LHCN-M2 (cell line): ENCODE measurements around the gene ETV3L. TPM values are rescaled to one million over a fixed set of nuclear protein-coding genes. Genes with fewer than 3 reads are reported as not detected.
"Not testable (repeated sequence)": the region's sequence is repeated elsewhere in the genome, so short reads cannot be mapped to it uniquely, and the experiment has no call there.

Source experiments
- DNase-seq: peaks from one replicate; pipeline ENCODE4 v3.0.0-alpha.2; 2012; ENCODE audit warnings: low read depth
- total RNA-seq: library from RNA; depleted of rRNA; stranded (reverse); fragments of >200 nt; gene quantifications from 2 replicates; pipeline ENCODE4 v1.2.3, GENCODE V29; 2014; rRNA removed

ETV3L gene
- total RNA-seq, 1 experiment from 2014 or later, result not detected

DNA sequence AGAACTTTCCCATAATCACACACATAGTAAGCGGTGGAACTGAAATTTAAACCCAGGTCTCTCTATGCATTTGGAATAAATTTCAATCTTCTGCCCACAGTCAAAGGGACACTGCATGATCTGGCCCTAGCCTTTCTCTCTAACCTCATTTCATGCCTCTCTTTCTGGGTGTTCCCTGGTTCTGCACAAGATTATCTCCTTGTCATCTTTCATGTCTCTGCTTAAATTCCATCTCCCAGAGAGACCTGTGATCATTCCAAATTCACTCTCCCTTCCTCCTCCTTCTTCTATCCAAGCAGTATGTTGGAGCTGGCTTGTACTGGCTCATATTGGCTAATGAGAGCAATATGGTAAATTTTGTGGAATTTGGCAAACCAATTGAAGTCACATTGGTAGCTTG is 22.2 kb downstream of the ETV3L start:
- DNase-seq, result no peak

GRCh38 chr1:157073944-157074685 is 25.5 kb downstream of the ETV3L start:
- peak; percentile 80 for DNase-seq

- peak; percentile 95 for DNase-seq
Measured at GRCh38 chr1:157069601-157070000, 30.0 kb downstream of the ETV3L start.

DNA sequence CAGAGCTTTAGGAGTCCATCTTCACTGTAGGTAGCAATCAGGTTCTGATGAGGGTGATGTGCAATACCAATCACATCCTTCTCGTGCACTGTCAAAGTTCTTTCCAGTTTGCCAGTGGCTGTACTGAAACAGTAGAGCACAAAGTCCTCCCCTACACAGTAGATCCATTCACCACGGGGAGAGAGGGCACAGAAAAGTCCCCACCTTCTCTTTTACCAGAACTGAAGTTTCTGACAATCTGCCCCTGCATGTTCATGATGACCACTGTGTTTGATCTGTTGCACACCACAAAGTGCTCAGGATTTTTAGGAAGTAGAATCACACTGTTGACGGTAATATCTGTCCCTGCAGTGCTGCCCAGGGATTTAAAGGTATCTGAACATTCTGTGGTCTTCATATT is 40.4 kb downstream of the ETV3L start:
- not testable (repeated sequence) for DNase-seq

DNA sequence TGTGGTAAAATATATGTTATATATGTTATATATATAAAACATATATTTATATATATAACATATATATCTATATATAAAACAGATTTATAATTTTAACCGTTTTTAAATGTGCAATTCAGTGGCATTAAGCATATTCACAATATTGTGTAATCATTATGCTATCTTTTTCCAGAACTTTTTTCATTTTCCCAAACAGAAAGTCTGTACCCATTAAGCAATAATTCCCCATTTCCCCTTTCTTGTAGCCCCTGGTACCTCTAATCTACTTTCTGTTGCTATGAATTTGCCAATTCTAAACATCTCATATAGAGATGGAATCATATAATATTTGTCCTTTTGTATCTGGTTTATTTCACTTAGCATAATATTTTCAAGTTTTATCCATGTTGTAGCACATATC is 43.3 kb downstream of the ETV3L start:
- DNase-seq, result no peak

DNA sequence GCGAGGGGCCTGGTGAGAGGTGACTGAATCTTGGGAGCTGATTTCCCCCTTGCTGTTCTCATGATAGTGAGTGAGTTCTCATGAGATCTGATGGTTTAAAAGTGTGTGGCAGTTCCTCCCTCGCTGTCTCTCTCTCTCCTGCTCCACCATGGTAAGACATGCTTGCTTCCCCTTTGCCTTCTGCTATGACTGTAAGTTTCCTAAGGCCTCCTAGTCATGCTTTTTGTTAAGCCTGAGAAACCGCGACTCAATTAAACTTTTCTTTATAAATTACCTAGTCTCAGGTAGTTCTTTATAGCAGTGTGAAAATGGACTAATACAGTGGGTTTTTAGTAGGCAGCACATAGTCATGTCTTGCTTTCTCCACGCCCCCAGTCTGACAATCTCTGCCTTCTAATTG is 43.9 kb downstream of the ETV3L start:
- DNase-seq, result not testable (repeated sequence)

GRCh38 chr1:157050836-157051235 is 48.8 kb downstream of the ETV3L start:
- no peak for DNase-seq

DNA sequence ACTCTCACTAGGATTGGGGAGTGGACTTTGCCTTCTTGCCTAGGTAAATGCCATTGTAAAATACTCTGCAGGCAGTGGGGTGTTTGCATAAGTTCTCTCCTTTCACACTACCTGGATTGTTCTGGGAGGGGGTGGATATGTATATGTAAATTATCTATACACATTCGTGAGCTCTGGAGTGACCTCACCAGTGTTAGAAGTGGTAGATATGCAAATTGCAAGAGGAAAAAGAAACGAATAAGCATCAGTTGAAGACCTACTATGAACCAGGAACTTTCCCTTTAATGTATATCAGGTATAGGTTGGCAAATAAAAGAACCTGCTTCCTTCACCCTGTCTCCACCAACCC is 52.6 kb downstream of the ETV3L start:
- no peak for DNase-seq

DNA sequence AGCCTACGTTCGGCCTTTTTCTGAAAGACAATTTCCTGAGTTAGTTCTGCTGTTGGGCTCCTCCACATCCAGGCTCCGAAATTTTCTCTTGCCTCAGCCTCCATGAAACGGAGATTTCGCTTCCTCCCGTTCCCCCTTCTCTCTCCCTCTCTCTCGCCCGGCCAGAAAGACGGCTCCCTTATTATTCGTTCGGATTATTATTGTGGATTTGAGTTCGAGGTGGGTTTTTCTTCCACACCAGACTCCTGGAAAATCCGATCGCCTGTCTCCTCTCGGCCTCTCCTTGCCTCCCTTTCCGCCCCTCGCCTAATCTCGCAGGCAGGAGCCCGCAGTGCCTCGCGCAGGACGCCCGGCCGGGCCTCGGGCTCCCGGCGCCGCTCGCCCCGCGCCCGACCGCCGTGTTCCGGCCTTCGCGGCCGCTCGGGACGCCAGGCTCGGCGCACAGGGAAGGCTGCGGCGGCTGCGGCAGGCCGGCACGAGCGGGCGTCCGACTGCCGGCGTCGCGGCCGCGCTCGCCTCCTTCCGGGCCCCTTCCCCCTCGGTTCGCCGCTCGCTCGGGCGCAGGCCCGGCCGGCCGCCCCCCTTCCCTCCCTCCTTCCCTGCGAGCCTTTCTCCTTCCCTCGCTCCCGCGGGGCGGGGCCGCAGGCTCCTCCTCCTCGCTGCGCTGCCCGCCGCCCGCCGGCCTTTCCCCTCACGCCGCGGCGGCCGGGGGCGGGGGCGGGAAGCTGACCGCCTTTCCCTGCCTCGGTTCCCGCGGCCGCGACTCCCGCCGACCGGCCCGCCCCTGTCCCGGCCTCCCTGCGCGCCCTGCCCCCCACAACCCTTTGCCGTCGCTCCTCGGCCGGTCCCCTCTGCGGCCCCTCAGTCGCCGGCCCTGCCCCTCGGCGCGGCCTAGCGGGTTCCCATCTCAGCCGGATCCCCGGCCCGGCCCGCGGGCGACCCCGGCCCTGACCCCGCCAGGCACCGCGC is 54.1 kb downstream of the ETV3L start, which contains the start of gene ARHGEF11:
Gene ARHGEF11 (minus strand): TSS at position 493 of the 969 bp plus-strand sequence. CDS start 1,412 bp downstream, outside the sequence.
- DNase-seq, result peak; percentile 86

DNA sequence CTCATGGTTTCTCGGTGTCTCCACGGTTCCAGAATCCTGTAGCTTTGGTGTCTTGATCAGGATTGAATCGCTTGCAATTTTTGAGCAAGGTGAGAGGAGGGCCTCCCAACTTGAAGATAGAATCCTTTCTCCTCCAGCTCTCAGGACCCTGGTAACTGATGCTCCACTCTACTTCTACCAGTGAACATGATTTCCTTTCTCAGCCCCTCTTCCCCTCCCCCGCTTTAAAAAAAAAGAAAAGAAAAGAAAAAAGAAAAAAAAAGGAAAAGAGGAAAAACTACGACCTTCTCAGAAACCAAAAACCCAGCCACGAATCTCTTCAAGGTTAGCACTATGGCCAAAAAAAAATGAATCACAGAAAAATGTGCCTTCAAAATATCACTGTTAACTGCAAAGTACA is 55.3 kb downstream of the ETV3L start:
- DNase-seq, result no peak

DNA sequence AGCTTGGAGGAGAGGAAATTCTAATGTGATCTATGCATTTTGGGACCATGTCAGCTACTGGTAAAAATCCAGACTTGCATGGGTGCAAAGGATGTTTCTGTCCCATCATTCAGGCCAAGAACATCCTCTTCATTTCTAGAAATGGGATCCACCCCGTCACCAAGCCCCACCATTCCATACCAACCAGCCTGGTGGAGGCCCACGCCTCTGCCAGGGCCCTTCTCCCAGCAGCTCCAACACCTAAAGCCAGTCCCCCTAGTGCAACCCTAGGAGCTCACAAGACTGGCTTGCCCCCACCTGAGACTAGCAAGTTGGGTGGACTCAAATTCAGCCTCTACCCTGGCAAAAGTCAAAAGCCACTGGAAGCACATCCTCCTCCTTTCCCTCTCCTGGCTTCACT is 55.9 kb downstream of the ETV3L start:
- no peak for DNase-seq

DNA sequence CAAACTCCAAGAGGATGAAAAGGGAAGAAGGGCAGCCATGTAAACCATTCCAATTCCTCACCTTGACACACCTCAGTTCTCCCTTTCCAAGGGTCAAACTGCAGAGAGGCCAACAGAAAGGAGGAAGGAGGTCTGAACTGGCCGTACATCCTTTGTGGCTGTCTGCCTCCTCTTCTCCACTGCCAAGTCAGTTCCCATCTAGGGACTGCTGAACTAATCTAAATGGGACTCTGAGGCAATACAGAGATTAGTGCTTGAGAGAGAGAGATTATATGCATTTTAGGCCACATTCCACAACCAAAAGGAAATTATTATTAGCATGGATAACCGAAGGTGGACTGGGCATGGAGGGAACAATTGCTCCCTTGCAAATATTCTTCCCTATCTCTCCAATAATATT is 56.8 kb downstream of the ETV3L start:
- DNase-seq, result no peak

Other genes with a start within 250 kb of the ETV3L start
- not detected in 2 replicates for gene INSRR, start 240.7 kb downstream of the ETV3L start, total RNA-seq
- 0.19 TPM in 1 of 2 replicates, not detected in the other for gene NTRK1, start 238.9 kb downstream of the ETV3L start, total RNA-seq
- 0.19 and 0.23 TPM in 2 replicates for gene PEAR1, start 206.1 kb downstream of the ETV3L start, total RNA-seq
- gene LRRC71, start 179.2 kb downstream of the ETV3L start, total RNA-seq, result not detected in 2 replicates
- gene ARHGEF11, start 54.1 kb downstream of the ETV3L start, total RNA-seq, result 22.4 and 25.1 TPM in 2 replicates
- 7.6 and 11.4 TPM in 2 replicates for gene ETV3, start 38.6 kb upstream of the ETV3L start, total RNA-seq